ENCODE results near the gene CPSF7.
"Not testable (repeated sequence)": the region's sequence is repeated elsewhere in the genome, so short reads cannot be mapped to it uniquely, and the experiment has no call there.

The CPSF7 gene

DNA sequence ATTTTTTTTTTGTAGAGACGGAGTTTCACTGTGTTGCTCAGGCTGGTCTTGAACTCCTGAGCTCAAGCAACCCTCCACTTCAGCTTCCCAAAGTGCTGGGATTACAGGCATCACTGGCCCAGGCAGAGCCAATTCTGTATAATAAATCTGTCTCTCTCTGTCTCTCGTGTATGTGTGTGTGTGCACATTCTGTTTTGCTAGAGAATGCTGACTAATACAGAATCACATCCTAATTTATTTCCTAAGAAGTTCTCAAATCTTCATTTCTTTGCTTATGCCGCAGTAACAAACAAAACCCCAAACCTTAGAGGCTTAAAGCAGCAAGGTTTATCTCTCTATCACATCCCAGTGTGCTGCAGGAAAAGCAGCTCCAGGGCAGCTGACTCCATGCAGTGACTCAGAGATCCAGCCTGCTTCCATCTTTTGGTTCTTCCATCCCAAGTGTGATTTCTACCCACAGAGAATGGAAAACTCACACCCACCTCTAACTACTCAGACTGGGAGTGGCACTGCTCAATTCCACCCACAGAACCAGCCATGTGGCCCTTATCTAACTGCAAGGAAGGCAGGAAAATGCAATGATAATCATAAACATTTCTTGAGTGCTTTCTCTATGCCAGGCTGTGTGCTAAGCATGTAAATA lies 43.7 kb upstream of the CPSF7 start:
- peak; percentile 33 to 37 for DNase-seq (ENCODE audit: low read depth in 2 of 2)

DNA sequence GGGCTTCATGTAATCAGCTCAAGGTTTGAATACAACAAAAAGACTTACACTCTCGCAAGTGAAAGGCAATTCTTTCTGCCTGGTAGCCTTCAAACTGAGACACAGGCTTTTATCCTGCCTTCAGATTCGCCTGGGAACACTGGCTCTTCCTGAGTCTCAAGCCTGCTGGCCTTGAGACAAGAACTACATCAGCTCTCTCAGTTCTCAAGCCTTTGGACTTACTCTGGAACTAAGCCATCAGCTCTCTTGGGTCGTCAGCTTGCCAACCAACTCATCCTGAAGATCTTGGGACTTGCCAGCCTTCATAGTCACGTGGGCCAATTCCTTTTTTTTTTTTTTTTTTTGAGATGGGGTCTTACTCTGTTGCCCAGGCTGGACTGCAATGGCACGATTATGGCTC lies 43.1 kb upstream of the CPSF7 start:
- peak; percentile 82 to 90 for DNase-seq (ENCODE audit: low read depth in 2 of 2)
- TF ChIP-seq, protein P1, sequence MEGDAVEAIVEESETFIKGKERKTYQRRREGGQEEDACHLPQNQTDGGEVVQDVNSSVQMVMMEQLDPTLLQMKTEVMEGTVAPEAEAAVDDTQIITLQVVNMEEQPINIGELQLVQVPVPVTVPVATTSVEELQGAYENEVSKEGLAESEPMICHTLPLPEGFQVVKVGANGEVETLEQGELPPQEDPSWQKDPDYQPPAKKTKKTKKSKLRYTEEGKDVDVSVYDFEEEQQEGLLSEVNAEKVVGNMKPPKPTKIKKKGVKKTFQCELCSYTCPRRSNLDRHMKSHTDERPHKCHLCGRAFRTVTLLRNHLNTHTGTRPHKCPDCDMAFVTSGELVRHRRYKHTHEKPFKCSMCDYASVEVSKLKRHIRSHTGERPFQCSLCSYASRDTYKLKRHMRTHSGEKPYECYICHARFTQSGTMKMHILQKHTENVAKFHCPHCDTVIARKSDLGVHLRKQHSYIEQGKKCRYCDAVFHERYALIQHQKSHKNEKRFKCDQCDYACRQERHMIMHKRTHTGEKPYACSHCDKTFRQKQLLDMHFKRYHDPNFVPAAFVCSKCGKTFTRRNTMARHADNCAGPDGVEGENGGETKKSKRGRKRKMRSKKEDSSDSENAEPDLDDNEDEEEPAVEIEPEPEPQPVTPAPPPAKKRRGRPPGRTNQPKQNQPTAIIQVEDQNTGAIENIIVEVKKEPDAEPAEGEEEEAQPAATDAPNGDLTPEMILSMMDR (IDR thresholded peaks at IDR 0.05; ENCODE audit: low read depth, low read length): no peak
- no peak overlapping the region for H3K4me3 ChIP-seq (replicated peaks in 1 of 2; ENCODE audit: low read depth in 2 of 2, low read length in 2 of 2)

More for the DNA sequence above, 43.7 kb upstream of the CPSF7 start:
- no peak overlapping the region for H3K4me3 ChIP-seq (replicated peaks in 1 of 2; ENCODE audit: low read depth in 2 of 2, low read length in 2 of 2)
- TF ChIP-seq, protein P1 (IDR thresholded peaks at IDR 0.05; ENCODE audit: low read depth, low read length): no peak

DNA sequence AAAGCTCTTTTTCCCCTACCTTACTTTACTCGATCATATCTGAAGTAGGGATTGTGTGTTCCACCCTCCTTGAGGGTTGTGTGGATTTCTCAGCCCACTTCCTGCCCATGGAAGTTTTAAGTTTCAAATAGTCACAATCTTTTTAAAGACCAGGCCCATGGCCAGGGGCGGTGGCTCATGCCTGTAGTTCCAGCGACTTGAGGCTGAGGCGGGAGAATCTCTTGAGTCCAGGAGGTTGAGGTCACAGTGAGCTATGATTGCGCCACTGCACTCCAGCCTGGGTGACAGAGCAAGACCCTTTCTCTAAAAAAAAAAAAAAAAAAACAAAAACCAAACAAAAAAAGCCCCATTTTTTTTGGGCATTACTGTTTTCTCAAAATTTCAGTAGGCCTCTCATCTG lies 42.5 kb upstream of the CPSF7 start:
- DNase-seq (ENCODE audit: low read depth in 2 of 2): peak; percentile 63 to 64
- TF ChIP-seq, protein P1 (IDR thresholded peaks at IDR 0.05; ENCODE audit: low read depth, low read length): no peak

DNA sequence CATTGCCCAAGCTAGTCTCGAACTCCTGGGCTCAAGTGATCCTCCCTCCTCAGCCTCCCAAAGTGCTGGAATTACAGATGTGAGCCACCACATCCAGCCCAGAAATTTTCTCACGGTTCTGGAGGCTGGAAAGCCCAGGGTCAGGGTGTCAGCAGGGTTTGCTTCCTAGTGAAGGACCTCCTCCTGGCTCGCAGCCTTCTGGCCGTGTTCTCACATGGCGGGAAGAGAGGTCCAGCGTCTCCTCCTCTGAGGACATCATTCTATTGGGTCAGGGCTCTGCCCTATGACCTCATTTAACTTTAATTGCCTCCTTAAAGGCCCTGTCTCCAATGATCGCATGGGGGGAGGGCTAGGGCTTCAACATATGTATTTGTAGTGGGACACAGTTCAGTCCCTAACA lies 38.2 kb upstream of the CPSF7 start:
- TF ChIP-seq, protein P1 (IDR thresholded peaks at IDR 0.05; ENCODE audit: low read depth, low read length): no peak
- no peak overlapping the region for H3K4me3 ChIP-seq (replicated peaks in 1 of 2; ENCODE audit: low read depth in 2 of 2, low read length in 2 of 2)

More for the DNA sequence above, 42.5 kb upstream of the CPSF7 start:
- H3K4me3 ChIP-seq (replicated peaks in 1 of 2; ENCODE audit: low read depth in 2 of 2, low read length in 2 of 2): no peak overlapping the region

DNA sequence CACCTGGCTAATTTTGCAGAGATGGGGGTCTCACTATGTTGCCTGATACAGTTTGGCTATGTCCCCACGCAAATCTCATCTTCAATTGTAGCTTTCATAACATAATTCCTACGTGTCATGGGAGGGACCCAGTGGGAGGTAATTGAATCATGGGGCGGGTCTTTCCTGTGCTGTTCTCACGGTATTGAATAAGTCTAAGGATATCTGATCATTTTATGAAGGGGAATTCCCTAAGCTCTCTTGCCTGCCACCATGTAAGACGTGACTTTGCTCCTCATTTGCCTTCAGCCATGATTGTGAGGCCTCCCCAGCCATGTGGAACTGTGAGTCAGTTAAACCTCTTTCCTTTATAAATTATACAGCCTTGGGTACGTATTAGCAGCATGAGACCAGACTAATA lies 37.8 kb upstream of the CPSF7 start:
- not testable (repeated sequence) for H3K4me3 ChIP-seq (replicated peaks in 1 of 2; ENCODE audit: low read depth in 2 of 2, low read length in 2 of 2); DNase-seq (ENCODE audit: low read depth in 2 of 2)

More for the DNA sequence above, 38.2 kb upstream of the CPSF7 start:
- DNase-seq (ENCODE audit: low read depth in 2 of 2): no peak

DNA sequence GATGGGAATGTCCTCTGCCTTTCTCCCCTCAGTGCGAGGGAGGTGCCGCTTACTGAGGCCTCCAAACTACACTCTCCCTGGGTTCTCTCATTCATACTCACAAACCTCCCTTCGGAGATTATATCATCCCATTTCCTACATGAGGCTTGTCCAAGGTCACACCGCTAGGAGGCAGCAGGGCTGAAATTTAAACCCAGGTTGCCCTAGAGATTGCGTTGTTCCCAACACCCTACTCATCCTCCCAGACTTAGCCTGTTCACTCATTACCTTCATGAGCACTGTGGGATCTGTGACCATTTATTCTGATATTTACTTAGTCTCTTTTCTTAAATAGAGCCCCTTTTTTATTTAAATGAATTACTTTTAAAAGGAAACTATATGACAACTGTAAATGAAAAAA lies 31.2 kb upstream of the CPSF7 start:
- DNase-seq (ENCODE audit: low read depth in 2 of 2): no peak
- H3K4me3 ChIP-seq (replicated peaks in 1 of 2; ENCODE audit: low read depth in 2 of 2, low read length in 2 of 2): no peak overlapping the region
- TF ChIP-seq, protein P1 (IDR thresholded peaks at IDR 0.05; ENCODE audit: low read depth, low read length): peak; percentile 23

DNA sequence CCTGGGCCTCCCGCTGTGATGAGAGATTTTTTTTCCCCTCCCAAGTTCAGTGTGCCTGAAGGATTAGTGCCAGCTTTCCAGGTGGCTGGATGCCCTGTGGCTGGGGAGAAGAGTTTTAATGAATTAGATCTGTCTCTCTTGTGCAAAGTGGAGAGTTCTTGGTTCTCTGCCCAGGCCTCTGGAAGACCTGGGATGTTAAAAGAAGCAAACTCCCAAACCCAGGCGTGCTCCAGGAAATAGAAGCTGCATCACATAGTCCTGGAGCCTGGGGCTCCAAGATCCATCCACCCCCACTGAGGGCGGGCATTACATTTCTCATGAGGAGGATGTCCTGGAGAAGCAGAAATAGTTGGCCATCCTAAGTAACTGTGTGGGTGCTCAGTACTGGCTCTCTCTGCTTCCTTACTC lies 30.7 kb upstream of the CPSF7 start:
- TF ChIP-seq, protein P1 (IDR thresholded peaks at IDR 0.05; ENCODE audit: low read depth, low read length): no peak
- H3K4me3 ChIP-seq (replicated peaks in 1 of 2; ENCODE audit: low read depth in 2 of 2, low read length in 2 of 2): no peak overlapping the region
- DNase-seq (ENCODE audit: low read depth in 2 of 2): peak in 1 of 2 donors; percentile 34

Data from cardiac fibroblast (primary cell).